K562 (cell line): ENCODE data around the gene ZFAND6. TPM values are rescaled to one million over a fixed set of nuclear protein-coding genes. Genes with fewer than 3 reads are reported as not detected.

Source experiments
- ATAC-seq: fragments of 200-7000 bp; cut with Tn5 transposase; 3 replicates; pipeline ENCODE4 v1.9.1; 2020; ENCODE audit warnings: moderate library complexity
- BruUV-seq: library from RNA; stranded (reverse); fragments of 400-500 nt; replicated peaks from 2 replicates; lab custom pipeline; 2021; lab: Mats Ljungman, UMichigan
- CTCF ChIA-PET: fragments of 300-600 bp; formaldehyde crosslinking; extraction: SDS; loops from one replicate; lab custom pipeline; 2021; ENCODE audit warnings: low intra/inter-chr PET ratio; lab: Yijun Ruan, JAX
- POLR2A ChIA-PET: fragments of 300-600, 350-650 bp; sonication (Branson Sonifier 250); formaldehyde crosslinking; extraction: SDS; loops from one replicate; lab custom pipeline; 2021; ENCODE audit warnings: antibody characterized with exemption, inconsistent platforms; lab: Yijun Ruan, JAX
- DNase-seq, 4 experiments: peaks; one replicate each; pipeline versions ENCODE4 v3.0.0 to v3.0.0-alpha.2; 2011 to 2018; ENCODE audit warnings: low spot score in 3 of 4, mixed read lengths in 3 of 4; ENCODE audit errors: extremely low read depth in 1 of 4
- FAIRE-seq: peaks from 2 replicates; lab custom pipeline; 2011; peaks lifted over from hg19 to GRCh38; lab: Jason Lieb, UNC
- H2AFZ ChIP-seq: 2 replicates; pipeline ENCODE4 v1.6.0; 2011; ENCODE audit warnings: low read depth, low read length, control low read depth, inconsistent platforms
- H3K27ac ChIP-seq: fragments of 200-600 bp; 3 replicates; pipeline ENCODE4 v1.8.0; 2011; ENCODE audit warnings: low read depth, mild to moderate bottlenecking, control low read depth, inconsistent platforms, low read length, moderate library complexity, mixed read lengths; ENCODE audit errors: extremely low read depth
- H3K27me3 ChIP-seq, 2 experiments: fragments of 300-600 bp in 1 of 2; 2 replicates in 1 of 2; 3 replicates in 1 of 2; pipeline versions ENCODE4 v1.6.0 to v1.8.0; 2011; ENCODE audit warnings: inconsistent platforms in 2 of 2, low read length in 2 of 2, mild to moderate bottlenecking in 1 of 2, mixed read lengths in 1 of 2, moderate library complexity in 1 of 2; ENCODE audit not compliant: control insufficient read depth in 2 of 2, insufficient read depth in 2 of 2
- H3K36me3 ChIP-seq: fragments of 300-600 bp; 3 replicates; pipeline ENCODE4 v1.8.0; 2011; ENCODE audit warnings: mild to moderate bottlenecking, low read length, inconsistent platforms; ENCODE audit not compliant: control insufficient read depth, insufficient read depth
- H3K4me1 ChIP-seq, 2 experiments: fragments of 200-600 bp in 1 of 2; replicated peaks in 1 of 2; 2 replicates in 1 of 2; 3 replicates in 1 of 2; pipeline versions ENCODE4 v1.5.1 to v1.8.0; 2011; ENCODE audit warnings: inconsistent platforms in 2 of 2, low read length in 2 of 2, mild to moderate bottlenecking in 1 of 2, mixed read lengths in 1 of 2, moderate library complexity in 1 of 2; ENCODE audit not compliant: control insufficient read depth in 2 of 2, insufficient read depth in 2 of 2
- H3K4me2 ChIP-seq: 2 replicates; pipeline ENCODE4 v1.6.1; 2011; ENCODE audit warnings: low read length, control low read depth, inconsistent platforms, mixed read lengths; ENCODE audit not compliant: insufficient read depth
- H3K4me3 ChIP-seq: fragments of 200-600 bp; sonication (generic), shearing (Covaris generic); 2 replicates; pipeline ENCODE4 v1.5.1; 2016; ENCODE audit warnings: control low read depth, inconsistent platforms
- H3K79me2 ChIP-seq: fragments of 200-600 bp; 3 replicates; pipeline ENCODE4 v1.8.0; 2011; ENCODE audit warnings: low read length, inconsistent platforms; ENCODE audit not compliant: control insufficient read depth, insufficient read depth
- H3K9ac ChIP-seq, 2 experiments: 2 replicates each; pipeline versions ENCODE4 v1.6.0 to v1.6.1; 2011; ENCODE audit warnings: low read depth in 2 of 2, low read length in 2 of 2, control low read depth in 1 of 2, inconsistent platforms in 1 of 2, mild to moderate bottlenecking in 1 of 2, mixed read lengths in 1 of 2; ENCODE audit not compliant: insufficient read depth in 1 of 2
- H3K9me1 ChIP-seq: one replicate; pipeline ENCODE4 v1.6.0; 2011; ENCODE audit warnings: inconsistent platforms, mild to moderate bottlenecking, low read length, moderate library complexity; ENCODE audit not compliant: control insufficient read depth, insufficient read depth
- H3K9me3 ChIP-seq: replicated peaks from 2 replicates; pipeline ENCODE4 v1.5.1; 2011; ENCODE audit warnings: low read depth, low read length, inconsistent platforms; ENCODE audit not compliant: control insufficient read depth, insufficient read depth
- H4K20me1 ChIP-seq: replicated peaks from 2 replicates; pipeline ENCODE4 v1.6.1; 2011; ENCODE audit warnings: low read length, inconsistent platforms, mixed read lengths; ENCODE audit not compliant: control insufficient read depth, insufficient read depth
- C11orf30 ChIP-seq: fragments of 450-650 bp; IDR thresholded peaks from 2 replicates; pipeline ENCODE4 v1.6.1; 2016; ENCODE audit warnings: low read depth, mild to moderate bottlenecking
- COPS2 ChIP-seq: fragments of 450-650 bp; conservative IDR thresholded peaks from 2 replicates; pipeline ENCODE4 v1.6.1; 2016; ENCODE audit warnings: mild to moderate bottlenecking, moderate library complexity
- FOXJ3 ChIP-seq: sonication (generic); formaldehyde crosslinking; IDR thresholded peaks from 2 replicates; pipeline ENCODE4 v1.4.0; 2020; ENCODE audit warnings: mild to moderate bottlenecking, missing genetic modification reagents
- GTF2F1 ChIP-seq: IDR thresholded peaks from 2 replicates; pipeline ENCODE4 v1.6.1; 2011; ENCODE audit warnings: low read depth, low read length, improper control_type of control experiment
- HNRNPLL ChIP-seq: fragments of 200-400 bp; formaldehyde crosslinking; IDR thresholded peaks from 2 replicates; pipeline ENCODE4 v1.6.1; 2017; ENCODE audit warnings: low read length, low read depth, mild to moderate bottlenecking; ENCODE audit not compliant: poor library complexity, severe bottlenecking
- NBN ChIP-seq: fragments of 450-650 bp; IDR thresholded peaks from 2 replicates; pipeline ENCODE4 v1.6.1; 2016; ENCODE audit warnings: low read depth, mild to moderate bottlenecking
- PHB ChIP-seq: fragments of 250-450 bp; sonication (Bioruptor Pico); IDR thresholded peaks from 2 replicates; pipeline ENCODE4 v1.5.0; 2021
- SNIP1 ChIP-seq: fragments of 450-650 bp; IDR thresholded peaks from 2 replicates; pipeline ENCODE4 v1.7.1; 2017; ENCODE audit warnings: low read depth, mild to moderate bottlenecking
- ZNF146 ChIP-seq: IDR thresholded peaks from one replicate; pipeline ENCODE4 v1.6.1; 2018; ENCODE audit warnings: missing compliant biosample characterization; ENCODE audit not compliant: unreplicated experiment
- ZNF282 ChIP-seq: sonication (generic); formaldehyde crosslinking; IDR thresholded peaks from 2 replicates; pipeline ENCODE4 v1.8.1; 2023; ENCODE audit warnings: missing genetic modification reagents
- ZNF551 ChIP-seq: fragments of 250-450 bp; sonication (Bioruptor Pico); IDR thresholded peaks from 2 replicates; pipeline ENCODE4 v1.5.0; 2021; ENCODE audit warnings: mild to moderate bottlenecking, moderate library complexity
- WGBS: fragments of 100-300 bp; shearing (Covaris generic); methylation state at CpG from one replicate; pipeline ENCODE4 v1.1.6; 2016; ENCODE audit warnings: low coverage, mixed read lengths; ENCODE audit not compliant: insufficient coverage; ENCODE audit errors: missing lambda C conversion rate; 5-methylcytosine and 5-hydroxymethylcytosine counted together
- in situ Hi-C: fragments of 300-500 bp; cut with MboI; formaldehyde crosslinking; loops from 4 replicates; pipeline ENCODE4 v1.15.0; 2018; ENCODE audit warnings: inconsistent platforms, mixed read lengths
- intact Hi-C: fragments of 100-400 bp; cut with micrococcal nuclease; formaldehyde crosslinking; loops from 2 replicates; pipeline ENCODE4 v1.14.2; 2022
- polyA plus RNA-seq, 8 experiments: library from polyadenylated mRNA; depleted of rRNA in 4 of 8; stranded (reverse) in 5 of 8; unstranded in 3 of 8; fragments of >200 nt; fragmentation: Nextera tagmentation in 2 of 8; fragmentation: Illumina TruSeq in 1 of 8; extraction: Ambion mirVana in 2 of 8; extraction: Trizol in 1 of 8; gene quantifications; 2 replicates each; pipeline versions ENCODE4 v1.2.1 to v1.2.3, GENCODE V29; 2011 to 2014; ENCODE audit warnings: inconsistent platforms in 1 of 8, missing spikeins in 1 of 8
- total RNA-seq, 7 experiments: library from RNA; depleted of rRNA in 6 of 7; stranded (reverse); fragments of >200 nt in 6 of 7; fragmentation: Illumina TruSeq in 2 of 7; extraction: Trizol in 2 of 7; gene quantifications; 2 replicates each; pipeline versions ENCODE4 v1.2.1 to v1.2.3, GENCODE V29; 2011 to 2021; ENCODE audit warnings: low replicate concordance in 1 of 7

The ZFAND6 gene
- total and polyA plus RNA-seq, 9 of the 15 experiments (the other 6 are each of a cell fraction or from before 2014, with no cell fraction given) = 53.9 to 206 (median 88.9) TPM

DNA sequence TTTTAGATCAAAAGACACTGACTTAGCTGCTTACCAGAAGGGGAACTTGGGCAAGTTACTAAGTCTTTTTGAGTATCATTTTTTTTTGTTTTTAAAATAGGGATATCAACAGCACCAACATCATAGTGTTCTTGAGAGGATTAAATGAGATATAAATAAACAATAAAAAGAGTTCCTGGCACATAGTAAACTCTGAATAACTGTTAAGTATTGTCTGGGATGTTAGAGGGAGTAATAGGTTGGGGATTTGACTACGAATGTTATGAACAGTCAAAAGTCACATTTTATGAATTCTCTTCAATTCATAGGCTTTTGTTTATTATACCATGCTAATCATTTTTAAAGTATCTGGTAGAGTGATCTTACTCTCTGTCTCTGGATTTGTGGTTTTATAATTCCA is 55.5 kb downstream of the ZFAND6 start:
- no peaks in the 10 kb centered on the region for H3K9me3 ChIP-seq
- in situ Hi-C loops (no loop called here), intact Hi-C loops (no loop called here)
- no peaks in the 10 kb centered on the region for H3K9me1 ChIP-seq
- TF ChIP-seq COPS2 (no peak), GTF2F1 (no peak), NBN (no peak), HNRNPLL (no peak), FOXJ3 (no peak), SNIP1 (no peak), ZNF146 (no peak), ZNF282 (CRISPR knock-in tag) (no peak), C11orf30 (no peak), PHB (no peak), ZNF551 (CRISPR knock-in tag) (no peak)
- H3K4me3 ChIP-seq = no peak overlapping the region
- peaks cover under 1% of the 10 kb centered on the region; the same call in 1 of the 3 replicates for H3K36me3 ChIP-seq
- H3K27me3 ChIP-seq = no peaks in the 10 kb centered on the region
- WGBS = 83% methylated on average over 1 of the region's 1 CpG
- H3K27ac ChIP-seq = no peak overlapping the region
- no TSS peak for BruUV-seq
- H2AFZ ChIP-seq = no peak overlapping the region
- ChIA-PET CTCF (no interaction called here), POLR2A (interaction anchor here (0.7 kb wide), 1 partner anchor 26 kb away, joined by 3 read pairs; no protein-coding TSS in a partner anchor)
- DNase-seq (no peak), FAIRE-seq (no peak), ATAC-seq (no peak)
- H3K4me1 ChIP-seq = no peaks in the 10 kb centered on the region; a peak in 2 of 5 replicates
- H3K4me2 ChIP-seq = no peak overlapping the region
- peaks cover 63% of the 10 kb centered on the region for H3K79me2 ChIP-seq
- H4K20me1 ChIP-seq = peaks cover 5% of the 10 kb centered on the region; the same call in 1 of the 2 replicates
- no peak overlapping the region for H3K9ac ChIP-seq
